ENCODE data around the gene CD300A. TPM values are rescaled to one million over a fixed set of nuclear protein-coding genes. Genes with fewer than 3 reads are reported as not detected.

Gene CD300A
- total and polyA plus RNA-seq, 10 donors = 34.2 to 142 (median 107) TPM

GRCh38 chr17:74478420-74479100 is 12.1 kb downstream of the CD300A start:
- peaks cover 0 to 93% (median 26%) of the 10 kb centered on the region in 6 donors for H3K36me3 ChIP-seq
- intact Hi-C loops (cut with DNase I; ENCODE audit: low total_unique reads) = no loop called here
- H3K9me3 ChIP-seq = peaks cover 0 to 17% (median 13%) of the 10 kb centered on the region in 8 donors
- peak overlapping the region in 7 of 8 donors; percentile 68 to 95 (median 78) for H3K27ac ChIP-seq
- peaks cover 9 to 72% (median 46%) of the 10 kb centered on the region in 6 donors for H3K4me1 ChIP-seq
- DNase-seq = no peak
- no peaks in the 10 kb centered on the region for H3K27me3 ChIP-seq (replicated peaks in 1 of 7)
- H3K4me3 ChIP-seq = peak overlapping the region in 1 of 8 donors; percentile 38
- TF ChIP-seq POLR2AphosphoS5 (IDR thresholded peaks at IDR 0.05) (peak in 2 of 3 donors; percentile 54 to 71), CTCF (IDR thresholded peaks at IDR 0.05 in 8 of 11, conservative IDR thresholded peaks at IDR 0.05 in 3 of 11) (no peak), POLR2A (IDR thresholded peaks at IDR 0.05) (no peak)
- WGBS, 5 donors = 19 to 28% (median 20%) methylated on average over 6 of the region's 6 CpGs

DNA sequence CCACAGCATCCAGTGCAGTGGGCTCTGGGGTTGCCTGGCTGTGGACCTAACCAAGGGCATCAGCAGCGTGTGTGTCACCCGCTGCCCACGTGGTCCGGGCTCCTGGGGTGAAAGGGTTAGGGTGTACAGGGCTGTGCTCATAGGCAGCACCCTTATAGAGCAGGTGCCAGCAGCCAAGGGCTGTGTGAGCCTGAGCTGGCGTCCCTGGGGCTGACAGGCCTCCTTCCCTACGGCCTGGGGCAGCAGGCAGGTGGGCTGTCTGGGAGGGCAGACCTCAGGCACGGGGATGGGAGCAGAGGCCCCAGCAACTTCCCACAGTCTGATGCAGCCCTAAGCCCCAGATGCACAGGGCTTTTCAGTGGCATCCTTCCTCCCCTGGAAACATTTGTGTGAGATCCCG is 13.9 kb downstream of the CD300A start:
- TF ChIP-seq POLR2AphosphoS5 (IDR thresholded peaks at IDR 0.05) (peak in 2 of 3 donors; percentile 8 to 60), POLR2A (IDR thresholded peaks at IDR 0.05) (no peak)
- Histone ChIP-seq H3K4me3 (no peak overlapping the region), H3K27ac (peak overlapping the region in 4 of 8 donors; percentile 68 to 95 (median 94)), H3K9me3 (peaks cover 0 to 13% (median 10%) of the 10 kb centered on the region in 8 donors), H3K36me3 (peaks cover 0 to 93% (median 25%) of the 10 kb centered on the region in 6 donors), H3K4me1 (peaks cover 5 to 55% (median 35%) of the 10 kb centered on the region in 6 donors), H3K27me3 (replicated peaks in 1 of 7) (peaks cover 0 to 3% (median 0%) of the 10 kb centered on the region in 7 donors)
- no peak for DNase-seq
- intact Hi-C loops (cut with DNase I; ENCODE audit: low total_unique reads) = no loop called here
- 75 to 88% (median 83%) methylated on average over 8 of the region's 8 CpGs for WGBS, 5 donors

DNA sequence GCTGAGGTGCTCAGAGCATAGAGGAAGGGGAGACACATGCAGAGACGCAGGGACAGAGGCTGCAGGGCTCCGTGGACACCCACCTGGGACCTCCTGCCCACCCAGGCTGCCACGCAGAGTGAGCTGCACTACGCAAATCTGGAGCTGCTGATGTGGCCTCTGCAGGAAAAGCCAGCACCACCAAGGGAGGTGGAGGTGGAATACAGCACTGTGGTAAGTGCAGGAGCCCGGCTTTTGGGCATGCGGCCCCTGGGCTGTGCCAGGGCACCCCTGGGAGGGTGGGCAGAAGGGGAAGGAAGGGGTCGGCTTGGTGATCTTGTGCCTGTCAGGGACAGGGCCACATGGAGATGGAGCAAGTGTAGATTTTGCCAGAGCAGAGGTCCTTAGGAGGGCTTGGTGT is 15.2 kb downstream of the CD300A start:
- H3K36me3 ChIP-seq = peaks cover 0 to 93% (median 18%) of the 10 kb centered on the region in 6 donors
- H3K4me3 ChIP-seq = no peak overlapping the region
- peaks cover 5 to 42% (median 32%) of the 10 kb centered on the region in 6 donors for H3K4me1 ChIP-seq
- peaks cover 0 to 3% (median 0%) of the 10 kb centered on the region in 7 donors for H3K27me3 ChIP-seq (replicated peaks in 1 of 7)
- peak overlapping the region in 2 of 8 donors; percentile 93 to 95 for H3K27ac ChIP-seq
- H3K9me3 ChIP-seq = no peaks in the 10 kb centered on the region
- 82 to 95% (median 90%) methylated on average over 7 of the region's 7 CpGs for WGBS, 5 donors
- intact Hi-C loops (cut with DNase I; ENCODE audit: low total_unique reads) = no loop called here
- TF ChIP-seq POLR2AphosphoS5 (IDR thresholded peaks at IDR 0.05) = peak in 2 of 3 donors; percentile 3 to 47
- TF ChIP-seq POLR2A (IDR thresholded peaks at IDR 0.05) = no peak
- no peak for TF ChIP-seq CTCF (IDR thresholded peaks at IDR 0.05 in 8 of 11, conservative IDR thresholded peaks at IDR 0.05 in 3 of 11)
- DNase-seq = no peak

DNA sequence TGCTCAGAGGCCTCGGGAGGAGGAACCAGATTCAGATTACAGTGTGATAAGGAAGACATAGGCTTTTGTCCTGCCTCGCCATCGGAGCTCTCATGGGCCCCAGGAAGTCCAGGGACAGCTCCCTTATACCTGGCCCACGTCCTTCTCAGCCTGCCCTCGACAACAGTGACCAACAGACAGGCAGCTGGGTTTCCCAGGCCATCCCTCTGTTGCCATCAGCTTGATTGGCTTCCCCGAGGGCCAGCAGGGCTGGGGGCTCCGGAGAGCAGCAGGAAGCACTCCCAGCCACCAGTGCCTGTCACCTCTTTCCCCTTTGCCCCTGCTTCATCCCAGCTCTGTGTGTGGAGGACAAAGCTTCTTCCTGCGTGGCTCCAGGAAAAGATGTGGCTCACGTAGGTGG is 17.6 kb downstream of the CD300A start:
- DNase-seq = no peak
- H3K4me1 ChIP-seq = peaks cover 4 to 18% (median 9%) of the 10 kb centered on the region in 6 donors
- intact Hi-C loops (cut with DNase I; ENCODE audit: low total_unique reads) = no loop called here
- peak overlapping the region in 2 of 8 donors; percentile 31 to 46 for H3K27ac ChIP-seq
- H3K27me3 ChIP-seq (replicated peaks in 1 of 7) = peaks cover 0 to 3% (median 0%) of the 10 kb centered on the region in 7 donors
- H3K9me3 ChIP-seq = no peaks in the 10 kb centered on the region
- no peak overlapping the region for H3K4me3 ChIP-seq
- TF ChIP-seq POLR2AphosphoS5 (IDR thresholded peaks at IDR 0.05) = peak in 1 of 3 donors; percentile 44
- TF ChIP-seq CTCF (IDR thresholded peaks at IDR 0.05 in 8 of 11, conservative IDR thresholded peaks at IDR 0.05 in 3 of 11) = no peak
- no peak for TF ChIP-seq POLR2A (IDR thresholded peaks at IDR 0.05)
- H3K36me3 ChIP-seq = peaks cover 0 to 93% (median 18%) of the 10 kb centered on the region in 6 donors
- WGBS, 5 donors = 68 to 87% (median 75%) methylated on average over 4 to 9 of the region's 9 CpGs

Data from spleen (tissue), 11 donors.